ENCODE measurements around the gene ZNF597.

ZNF597 gene

GRCh38 chr16:3431779-3432219 is 11.5 kb downstream of the ZNF597 start:
- no peak for DNase-seq (ENCODE audit: low read depth)
- peak overlapping the region; percentile 34 for H3K4me3 ChIP-seq (ENCODE audit: control insufficient read depth, low read depth, low read length)
- TF ChIP-seq CTCF (IDR thresholded peaks at IDR 0.05; ENCODE audit: control insufficient read depth, insufficient read depth, low read depth, low read length, missing control alignments): no peak

GRCh38 chr16:3413730-3414379 is 29.4 kb downstream of the ZNF597 start:
- no peak overlapping the region for H3K4me3 ChIP-seq (ENCODE audit: control insufficient read depth, low read depth, low read length)
- TF ChIP-seq CTCF (IDR thresholded peaks at IDR 0.05; ENCODE audit: control insufficient read depth, insufficient read depth, low read depth, low read length, missing control alignments): no peak

GRCh38 chr16:3408561-3409197 is 34.6 kb downstream of the ZNF597 start:
- no peak for TF ChIP-seq CTCF (IDR thresholded peaks at IDR 0.05; ENCODE audit: control insufficient read depth, insufficient read depth, low read depth, low read length, missing control alignments)
- DNase-seq (ENCODE audit: low read depth): no peak
- H3K4me3 ChIP-seq (ENCODE audit: control insufficient read depth, low read depth, low read length): no peak overlapping the region

More at GRCh38 chr16:3413730-3414379, 29.4 kb downstream of the ZNF597 start:
- no peak for DNase-seq (ENCODE audit: low read depth)

- no peak for DNase-seq (ENCODE audit: low read depth)
- no peak for TF ChIP-seq CTCF (IDR thresholded peaks at IDR 0.05; ENCODE audit: control insufficient read depth, insufficient read depth, low read depth, low read length, missing control alignments)
- peak overlapping the region; percentile 74 for H3K4me3 ChIP-seq (ENCODE audit: control insufficient read depth, low read depth, low read length)
Measured at GRCh38 chr16:3401719-3402397, 41.4 kb downstream of the ZNF597 start.

GRCh38 chr16:3400779-3401688 is 42.3 kb downstream of the ZNF597 start, which contains the start of the genes ZNF174 and ZSCAN32:
Gene ZNF174, plus strand, starts transcription at chr16:3401215. Its CDS starts 790 bp downstream, at chr16:3402005.
Gene ZSCAN32, minus strand, starts transcription at chr16:3401004. Its CDS starts 3,447 bp downstream, at chr16:3397557.
- H3K4me3 ChIP-seq (ENCODE audit: control insufficient read depth, low read depth, low read length): peak within 1 kb of the TSS; percentile 74
- peak; percentile 97 for DNase-seq (ENCODE audit: low read depth)
- TF ChIP-seq CTCF (IDR thresholded peaks at IDR 0.05; ENCODE audit: control insufficient read depth, insufficient read depth, low read depth, low read length, missing control alignments): no peak

- peak overlapping the region; percentile 74 for H3K4me3 ChIP-seq (ENCODE audit: control insufficient read depth, low read depth, low read length)
- no peak for DNase-seq (ENCODE audit: low read depth)
- no peak for TF ChIP-seq CTCF (IDR thresholded peaks at IDR 0.05; ENCODE audit: control insufficient read depth, insufficient read depth, low read depth, low read length, missing control alignments)
Measured at GRCh38 chr16:3400446-3400778, 42.9 kb downstream of the ZNF597 start.

Measured in AG09309 (cell line).